HFF-Myc (cell line): ENCODE data around the gene FGFRL1.
"Not testable (repeated sequence)": the region's sequence is repeated elsewhere in the genome, so short reads cannot be mapped to it uniquely, and the experiment has no call there.

Source experiments
- DNase-seq: peaks from one replicate; pipeline ENCODE4 v3.0.0-alpha.2; 2011; ENCODE audit warnings: low read depth; ENCODE audit errors: extremely low read depth
- H3K4me3 ChIP-seq: replicated peaks from 2 replicates; pipeline ENCODE4 v1.5.1; 2011; ENCODE audit warnings: low read depth, mild to moderate bottlenecking, control low read depth, low read length
- CTCF ChIP-seq: IDR thresholded peaks from 2 replicates; pipeline ENCODE4 v1.5.1; 2012; ENCODE audit warnings: mild to moderate bottlenecking, low read depth, low read length, control low read depth; ENCODE audit errors: missing control alignments

FGFRL1 gene

GRCh38 chr4:1049591-1049905 is 38.1 kb downstream of the FGFRL1 start:
- no peak for TF ChIP-seq CTCF

GRCh38 chr4:1050486-1051213 is 39.2 kb downstream of the FGFRL1 start:
- TF ChIP-seq CTCF, result peak; percentile 17
- DNase-seq, result no peak

More at GRCh38 chr4:1049591-1049905, 38.1 kb downstream of the FGFRL1 start:
- no peak for DNase-seq
- no peak overlapping the region for H3K4me3 ChIP-seq

GRCh38 chr4:1051472-1051871 is 40.0 kb downstream of the FGFRL1 start:
- no peak for TF ChIP-seq CTCF
- DNase-seq, result no peak
- no peak overlapping the region for H3K4me3 ChIP-seq

More at GRCh38 chr4:1050486-1051213, 39.2 kb downstream of the FGFRL1 start:
- no peak overlapping the region for H3K4me3 ChIP-seq

DNA sequence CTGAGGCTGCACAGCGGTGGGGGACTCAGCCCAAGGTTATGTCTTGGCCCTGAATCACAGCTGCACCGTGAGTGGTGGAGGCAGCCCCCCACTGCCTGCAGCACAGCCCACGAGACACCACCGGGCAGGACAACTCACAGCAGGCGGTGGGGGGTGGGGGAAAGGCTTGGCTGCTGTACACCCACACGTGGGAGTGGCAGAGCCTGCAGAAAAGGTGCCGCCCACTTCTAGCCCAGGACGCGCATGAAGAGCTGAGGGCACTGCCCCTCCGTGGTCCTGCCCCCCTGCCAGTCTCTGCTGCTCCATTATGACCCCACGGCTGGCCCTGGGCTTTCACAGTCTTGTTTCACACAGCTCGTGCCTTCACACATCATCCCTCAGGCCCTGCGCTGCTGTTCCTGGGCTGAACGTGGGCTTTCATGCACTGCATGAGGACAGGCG is 40.8 kb downstream of the FGFRL1 start:
- no peak for DNase-seq
- H3K4me3 ChIP-seq, result no peak overlapping the region
- no peak for TF ChIP-seq CTCF

- H3K4me3 ChIP-seq, result no peak overlapping the region
- TF ChIP-seq CTCF, result no peak
- no peak for DNase-seq
These were observed 41.7 kb downstream of the FGFRL1 start for GRCh38 chr4:1053080-1053661.

DNA sequence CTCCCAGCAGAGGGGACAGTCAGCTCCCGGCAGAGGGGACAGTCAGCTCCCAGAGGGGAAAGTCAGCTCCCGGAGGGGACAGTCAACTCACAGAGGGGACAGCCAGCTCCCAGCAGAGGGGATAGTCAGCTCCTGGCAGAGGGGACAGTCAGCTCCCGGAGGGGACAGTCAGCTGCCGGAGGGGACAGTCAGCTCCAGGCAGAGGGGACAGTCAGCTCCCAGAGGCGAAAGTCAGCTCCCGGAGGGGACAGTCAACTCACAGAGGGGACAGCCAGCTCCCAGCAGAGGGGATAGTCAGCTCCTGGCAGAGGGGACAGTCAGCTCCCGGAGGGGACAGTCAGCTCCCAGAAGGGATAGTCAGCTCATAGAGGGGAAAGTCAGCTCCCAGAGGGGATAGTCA is 42.5 kb downstream of the FGFRL1 start:
- DNase-seq, H3K4me3 ChIP-seq: not testable (repeated sequence)

DNA sequence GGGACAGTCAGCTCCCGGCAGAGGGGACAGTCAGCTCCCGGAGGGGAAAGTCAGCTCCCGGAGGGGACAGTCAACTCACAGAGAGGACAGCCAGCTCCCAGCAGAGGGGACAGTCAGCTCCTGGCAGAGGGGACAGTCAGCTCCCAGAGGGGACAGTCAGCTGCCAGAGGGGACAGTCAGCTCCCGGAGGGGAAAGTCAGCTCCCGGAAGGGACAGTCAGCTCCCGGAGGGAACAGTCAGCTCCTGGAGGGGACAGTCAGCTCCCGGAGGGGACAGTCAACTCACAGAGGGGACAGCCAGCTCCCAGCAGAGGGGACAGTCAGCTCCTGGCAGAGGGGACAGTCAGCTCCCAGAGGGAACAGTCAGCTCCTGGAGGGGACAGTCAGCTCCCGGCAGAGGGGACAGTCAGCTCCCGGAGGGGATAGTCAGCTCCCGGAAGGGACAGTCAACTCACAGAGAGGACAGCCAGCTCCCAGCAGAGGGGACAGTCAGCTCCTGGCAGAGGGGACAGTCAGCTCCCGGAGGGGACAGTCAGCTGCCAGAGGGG is 43.3 kb downstream of the FGFRL1 start:
- H3K4me3 ChIP-seq, DNase-seq: not testable (repeated sequence)

DNA sequence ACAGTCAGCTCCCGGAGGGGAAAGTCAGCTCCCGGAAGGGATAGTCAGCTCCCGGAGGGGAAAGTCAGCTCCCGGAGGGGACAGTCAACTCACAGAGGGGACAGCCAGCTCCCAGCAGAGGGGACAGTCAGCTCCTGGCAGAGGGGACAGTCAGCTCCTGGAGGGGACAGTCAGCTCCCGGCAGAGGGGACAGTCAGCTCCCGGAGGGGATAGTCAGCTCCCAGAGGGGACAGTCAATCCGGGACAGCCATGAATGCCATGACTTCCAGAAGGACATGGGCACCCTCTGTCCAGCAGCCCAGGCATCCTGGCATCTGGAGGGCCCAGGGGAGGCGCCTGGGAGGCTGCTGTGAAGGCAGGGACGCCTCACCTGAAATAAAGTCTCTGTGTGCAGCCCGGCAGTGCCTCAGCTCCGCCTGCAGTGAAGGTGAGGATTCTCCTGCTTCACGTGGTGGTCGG is 43.8 kb downstream of the FGFRL1 start:
- not testable (repeated sequence) for DNase-seq, H3K4me3 ChIP-seq
